B cell (primary cell): ENCODE measurements around the gene MYO5C. TPM values are rescaled to one million over a fixed set of nuclear protein-coding genes. Genes with fewer than 3 reads are reported as not detected.

Source experiments
- ATAC-seq: fragments of 200-7000 bp; cut with Tn5 transposase; one replicate; pipeline ENCODE4 v1.10.0; 2021; ENCODE audit warnings: low read depth, mild to moderate bottlenecking, moderate number of reproducible peaks, moderate library complexity
- CTCF ChIA-PET: fragments of 350-600 bp; sonication (Branson Sonifier 250); formaldehyde crosslinking; loops from one replicate; lab custom pipeline; 2021; ENCODE audit warnings: antibody characterized with exemption, inconsistent platforms; lab: Charles Lee
- POLR2A ChIA-PET: fragments of 350-600 bp; sonication (Branson Sonifier 250); formaldehyde crosslinking; loops from one replicate; lab custom pipeline; 2021; ENCODE audit warnings: antibody characterized with exemption; lab: Charles Lee
- DNase-seq: peaks from one replicate; pipeline ENCODE4 v3.0.0; 2013
- H2AFZ ChIP-seq: 2 replicates; pipeline ENCODE4 v1.6.1; 2012; ENCODE audit warnings: mild to moderate bottlenecking, low read depth, low read length; ENCODE audit not compliant: insufficient read depth, poor library complexity, severe bottlenecking
- H3K27ac ChIP-seq, 2 donors: 1 replicate in 1 of 2; 2 replicates in 1 of 2; pipeline ENCODE4 v1.5.1; 2012 to 2013; ENCODE audit warnings: low read length in 2 of 2, mild to moderate bottlenecking in 2 of 2, moderate library complexity in 1 of 2
- H3K27me3 ChIP-seq, 4 experiments: fragments of 200-600 bp in 1 of 4; sonication (generic) in 1 of 4; replicated peaks in 1 of 4; 1 replicate in 2 of 4; 2 replicates in 2 of 4; pipeline versions ENCODE4 v1.6.1 to v1.7.0; 2013 to 2016; ENCODE audit warnings: low read length in 3 of 4, mild to moderate bottlenecking in 2 of 4, mixed read lengths in 1 of 4, moderate library complexity in 1 of 4; ENCODE audit not compliant: insufficient read depth in 4 of 4, control insufficient read depth in 3 of 4; ENCODE audit errors: control extremely low read depth in 1 of 4
- H3K36me3 ChIP-seq, 2 experiments: replicated peaks in 1 of 2; 1 replicate in 1 of 2; 2 replicates in 1 of 2; pipeline versions ENCODE4 v1.6.1 to v1.7.1; 2013; ENCODE audit warnings: low read length in 1 of 2; ENCODE audit not compliant: insufficient read depth in 2 of 2, control insufficient read depth in 1 of 2; ENCODE audit errors: control extremely low read depth in 1 of 2, extremely low read depth in 1 of 2
- H3K4me1 ChIP-seq, 2 donors: fragments of 200-600 bp in 1 of 2; sonication (generic) in 1 of 2; 1 replicate in 1 of 2; 2 replicates in 1 of 2; pipeline versions ENCODE4 v1.5.1 to v1.6.1; 2013 to 2017; ENCODE audit warnings: low read length in 2 of 2; ENCODE audit not compliant: control insufficient read depth in 2 of 2, insufficient read depth in 2 of 2
- H3K4me2 ChIP-seq: replicated peaks from 2 replicates; pipeline ENCODE3; 2012; ENCODE audit warnings: mild to moderate bottlenecking, low read depth, low read length; ENCODE audit not compliant: poor library complexity, severe bottlenecking
- H3K4me3 ChIP-seq, 5 experiments: fragments of 200-600 bp in 1 of 5; sonication (generic) in 1 of 5; 1 replicate in 3 of 5; 2 replicates in 2 of 5; pipeline versions ENCODE4 v1.5.1 to v1.7.0; 2011 to 2016; ENCODE audit warnings: low read length in 4 of 5, mild to moderate bottlenecking in 4 of 5, low read depth in 2 of 5, control low read depth in 1 of 5, moderate library complexity in 1 of 5; ENCODE audit not compliant: insufficient read depth in 1 of 5; ENCODE audit errors: control extremely low read depth in 1 of 5, extremely low read depth in 1 of 5
- H3K79me2 ChIP-seq: fragments of 200-600 bp; sonication (generic); one replicate; pipeline ENCODE4 v1.6.0; 2016; ENCODE audit warnings: low read length; ENCODE audit not compliant: control insufficient read depth, insufficient read depth
- H3K9ac ChIP-seq: fragments of 200-600 bp; sonication (generic); 2 replicates; pipeline ENCODE4 v1.6.1; 2017; ENCODE audit warnings: mild to moderate bottlenecking, low read length, moderate library complexity
- H3K9me3 ChIP-seq, 3 donors: one replicate each; pipeline versions ENCODE4 v1.6.1 to v1.7.1; 2013; ENCODE audit warnings: low read length in 2 of 3; ENCODE audit not compliant: control insufficient read depth in 2 of 3, insufficient read depth in 1 of 3; ENCODE audit errors: control extremely low read depth in 1 of 3
- H4K20me1 ChIP-seq: 2 replicates; pipeline ENCODE4 v1.6.0; 2012; ENCODE audit warnings: mild to moderate bottlenecking, low read length; ENCODE audit not compliant: insufficient read depth, control insufficient read depth, poor library complexity, severe bottlenecking
- H3K27ac Mint-ChIP-seq: one replicate; pipeline ENCODE4 v1.8.0; 2021; ENCODE audit warnings: mixed read lengths
- H3K27me3 Mint-ChIP-seq: one replicate; pipeline ENCODE4 v1.8.0; 2021; ENCODE audit warnings: mixed read lengths
- H3K4me1 Mint-ChIP-seq: one replicate; pipeline ENCODE4 v1.8.0; 2021; ENCODE audit warnings: mixed read lengths
- H3K4me3 Mint-ChIP-seq: one replicate; pipeline ENCODE4 v1.8.0; 2021; ENCODE audit warnings: mixed read lengths
- H3K9me3 Mint-ChIP-seq: one replicate; pipeline ENCODE4 v1.8.0; 2022; ENCODE audit warnings: mixed read lengths; ENCODE audit not compliant: insufficient read depth
- CTCF ChIP-seq: fragments of 200-600 bp; IDR thresholded peaks from one replicate; pipeline ENCODE4 v1.8.0; 2022; ENCODE audit warnings: antibody characterized with exemption, mild to moderate bottlenecking
- EZH2 ChIP-seq: IDR thresholded peaks from 2 replicates; pipeline ENCODE4 v1.6.1; 2012; ENCODE audit warnings: borderline replicate concordance, low read depth, mild to moderate bottlenecking, moderate library complexity, low read length; ENCODE audit not compliant: insufficient read depth, poor library complexity, severe bottlenecking
- WGBS: methylation state at CpG from one replicate; pipeline ENCODE4 v1.1.5; 2013; ENCODE audit warnings: missing lambda C conversion rate; ENCODE audit not compliant: insufficient coverage; 5-methylcytosine and 5-hydroxymethylcytosine counted together
- intact Hi-C: fragments of 100-400 bp; cut with micrococcal nuclease; formaldehyde crosslinking; loops from one replicate; pipeline ENCODE4 v1.10.0; 2022
- polyA plus RNA-seq: library from polyadenylated mRNA; depleted of rRNA; stranded (reverse); fragments of >200 nt; gene quantifications from 2 replicates; pipeline ENCODE4 v1.2.3, GENCODE V29; 2012
- total RNA-seq, 2 donors: library from RNA; stranded (reverse); fragments of 120-200 nt in 1 of 2; gene quantifications; 1 replicate in 1 of 2; 2 replicates in 1 of 2; pipeline versions ENCODE4 v1.2.3 to v1.2.4, GENCODE V29; 2013 to 2022

The MYO5C gene
- total and polyA plus RNA-seq, 2 donors (not counting 1 experiment from before 2014, with no cell fraction given): 0.54 to 4.5 TPM

GRCh38 chr15:52154896-52155865, 140.4 kb downstream of the MYO5C start:
- Mint-ChIP-seq H3K4me1 (peaks cover 20% of the 10 kb centered on the region), H3K9me3 (no peaks in the 10 kb centered on the region), H3K27ac (no peak overlapping the region), H3K27me3 (no peaks in the 10 kb centered on the region), H3K4me3 (no peak overlapping the region)
- Histone ChIP-seq H3K27me3 (no peaks in the 10 kb centered on the region), H3K27ac (no peak overlapping the region), H3K79me2 (peaks cover 40% of the 10 kb centered on the region), H3K9ac (no peak overlapping the region), H3K9me3 (no peaks in the 10 kb centered on the region), H3K4me3 (no peak overlapping the region), H3K4me2 (no peak overlapping the region), H3K36me3 (peaks cover 0 to 62% of the 10 kb centered on the region in 2 experiments), H2AFZ (no peak overlapping the region), H3K4me1 (peaks cover 0 to 11% of the 10 kb centered on the region in 2 donors), H4K20me1 (peaks cover 50% of the 10 kb centered on the region)
- WGBS: 56% methylated on average over 6 of the region's 8 CpGs
- intact Hi-C loops: no loop called here
- POLR2A ChIA-PET: no interaction called here
- CTCF ChIA-PET: interaction anchor here (0.7 to 1.6 kb wide), 3 partner anchors 16 to 73 kb away, joined by 3 to 6 read pairs (median 4); no protein-coding TSS in a partner anchor
- ATAC-seq (no peak), DNase-seq (no peak)
- no peak for TF ChIP-seq EZH2
- no peak for TF ChIP-seq CTCF
